Measurements from ENCODE around the gene TSPAN11.

DNA sequence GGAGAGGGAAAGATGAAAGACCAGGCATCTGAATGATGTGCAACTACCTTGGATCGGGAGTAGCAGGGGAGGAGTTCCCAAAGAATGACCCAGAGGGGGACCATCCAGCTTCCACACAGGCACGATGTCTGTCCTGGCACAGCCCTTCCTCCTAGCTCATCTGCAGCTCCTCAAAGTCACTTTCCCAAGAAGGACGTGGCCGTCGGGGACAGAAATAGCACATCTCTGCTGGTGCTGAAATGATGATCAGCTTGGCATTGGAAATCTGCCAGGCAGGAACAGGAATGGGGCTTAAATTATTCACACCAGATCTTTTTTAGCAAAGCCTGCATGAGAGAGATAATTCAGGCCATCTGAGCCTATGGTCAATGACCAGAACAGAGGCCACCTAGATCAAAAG is 41.7 kb downstream of the TSPAN11 start:
- TF ChIP-seq POLR2AphosphoS5 (IDR thresholded peaks at IDR 0.05; ENCODE audit: insufficient read depth, low read depth, low read length) (no peak), GATA2 (IDR thresholded peaks at IDR 0.05; ENCODE audit: insufficient read depth, insufficient read length, low read depth, low read length) (no peak), FOS (IDR thresholded peaks at IDR 0.05; ENCODE audit: borderline replicate concordance, insufficient read depth, low read length) (no peak), POLR2A (IDR thresholded peaks at IDR 0.05; ENCODE audit: low read depth, low read length) (no peak), JUN (IDR thresholded peaks at IDR 0.05; ENCODE audit: borderline replicate concordance, insufficient read depth, insufficient read length, low read depth) (no peak), EZH2 (IDR thresholded peaks at IDR 0.05; ENCODE audit: borderline replicate concordance, low read depth, low read length, severe bottlenecking) (no peak)
- TF ChIP-seq, protein P1, sequence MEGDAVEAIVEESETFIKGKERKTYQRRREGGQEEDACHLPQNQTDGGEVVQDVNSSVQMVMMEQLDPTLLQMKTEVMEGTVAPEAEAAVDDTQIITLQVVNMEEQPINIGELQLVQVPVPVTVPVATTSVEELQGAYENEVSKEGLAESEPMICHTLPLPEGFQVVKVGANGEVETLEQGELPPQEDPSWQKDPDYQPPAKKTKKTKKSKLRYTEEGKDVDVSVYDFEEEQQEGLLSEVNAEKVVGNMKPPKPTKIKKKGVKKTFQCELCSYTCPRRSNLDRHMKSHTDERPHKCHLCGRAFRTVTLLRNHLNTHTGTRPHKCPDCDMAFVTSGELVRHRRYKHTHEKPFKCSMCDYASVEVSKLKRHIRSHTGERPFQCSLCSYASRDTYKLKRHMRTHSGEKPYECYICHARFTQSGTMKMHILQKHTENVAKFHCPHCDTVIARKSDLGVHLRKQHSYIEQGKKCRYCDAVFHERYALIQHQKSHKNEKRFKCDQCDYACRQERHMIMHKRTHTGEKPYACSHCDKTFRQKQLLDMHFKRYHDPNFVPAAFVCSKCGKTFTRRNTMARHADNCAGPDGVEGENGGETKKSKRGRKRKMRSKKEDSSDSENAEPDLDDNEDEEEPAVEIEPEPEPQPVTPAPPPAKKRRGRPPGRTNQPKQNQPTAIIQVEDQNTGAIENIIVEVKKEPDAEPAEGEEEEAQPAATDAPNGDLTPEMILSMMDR (IDR thresholded peaks at IDR 0.05; ENCODE audit: extremely low read depth in 1 of 2, insufficient read depth in 1 of 2, low read depth in 1 of 2, low read length in 2 of 2): no peak
- TF ChIP-seq, protein P2, sequence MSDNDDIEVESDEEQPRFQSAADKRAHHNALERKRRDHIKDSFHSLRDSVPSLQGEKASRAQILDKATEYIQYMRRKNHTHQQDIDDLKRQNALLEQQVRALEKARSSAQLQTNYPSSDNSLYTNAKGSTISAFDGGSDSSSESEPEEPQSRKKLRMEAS (IDR thresholded peaks at IDR 0.05; ENCODE audit: insufficient read depth, insufficient read length): no peak
